Right ventricle myocardium superior (tissue), 1 donor: ENCODE measurements around the gene TM4SF4. TPM values are rescaled to one million over a fixed set of nuclear protein-coding genes. Genes with fewer than 3 reads are reported as not detected.

Experiments used
- ATAC-seq: fragments of 200-7000 bp; cut with Tn5 transposase; one replicate; pipeline ENCODE4 v1.9.1; 2020; ENCODE audit warnings: mild to moderate bottlenecking; ENCODE audit not compliant: poor library complexity
- DNase-seq: peaks from one replicate; pipeline ENCODE4 v3.0.0-alpha.2; 2020
- intact Hi-C: fragments of 100-400 bp; cut with DNase I; formaldehyde crosslinking; loops from one replicate; pipeline ENCODE4 v1.11.2; 2022
- total RNA-seq: library from RNA; stranded (reverse); fragmentation: NEBNext Ultra II Directional; extraction: Animal tissue kit (Norgen Biotek cat#: 25700); gene quantifications from one replicate; pipeline ENCODE4 v1.2.1, GENCODE V29; 2021
- donor health status: DM: no; HTN: yes; CAD: no; lungs with severe emphysema.

The TM4SF4 gene
- total RNA-seq, 1 donor from 2014 or later, result not detected

DNA sequence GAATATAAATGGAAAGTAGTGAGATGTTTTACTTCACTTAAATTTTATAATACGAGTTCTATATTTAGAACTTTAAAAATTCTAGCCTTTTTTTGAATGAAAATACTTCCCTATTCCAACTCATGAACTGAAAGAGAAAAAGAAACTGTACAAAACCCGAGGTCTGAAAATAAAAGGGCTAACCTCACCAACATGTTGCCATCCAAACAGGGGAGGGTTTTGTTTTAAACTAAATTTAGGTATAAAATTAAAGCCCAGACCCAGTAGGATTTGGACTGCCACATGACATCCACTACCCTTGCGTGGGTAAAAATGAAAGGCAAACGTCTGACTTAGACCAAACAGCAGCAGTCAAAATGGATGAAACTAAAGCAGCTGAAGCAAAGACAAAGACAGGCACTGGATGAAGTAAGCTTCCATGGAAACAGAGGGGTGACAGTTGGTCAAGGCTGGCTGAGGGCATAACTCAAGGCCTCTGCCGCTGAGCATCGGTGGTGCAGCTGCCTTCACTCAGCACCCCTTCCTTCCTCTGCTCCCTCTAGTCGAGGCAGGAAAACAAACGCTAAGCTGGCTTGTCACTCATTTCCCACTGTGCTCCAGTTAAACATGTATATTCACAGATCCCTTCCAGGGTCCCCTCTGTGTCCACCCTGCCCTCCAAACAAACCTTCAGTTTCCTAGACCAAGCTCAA is 58.1 kb downstream of the TM4SF4 start:
- intact Hi-C loops, result loop anchor here (5.0 kb wide), 2 partner anchors 125 to 185 kb away; partner anchors contain the start of gene WWTR1

GRCh38 chr3:149534082-149534481 is 59.6 kb downstream of the TM4SF4 start:
- intact Hi-C loops, result loop anchor here (5.0 kb wide), 2 partner anchors 123 to 183 kb away; partner anchors contain the start of gene WWTR1
- DNase-seq (no peak), ATAC-seq (no peak)

More for the DNA sequence above, 58.1 kb downstream of the TM4SF4 start:
- ATAC-seq, result no peak
- no peak for DNase-seq

DNA sequence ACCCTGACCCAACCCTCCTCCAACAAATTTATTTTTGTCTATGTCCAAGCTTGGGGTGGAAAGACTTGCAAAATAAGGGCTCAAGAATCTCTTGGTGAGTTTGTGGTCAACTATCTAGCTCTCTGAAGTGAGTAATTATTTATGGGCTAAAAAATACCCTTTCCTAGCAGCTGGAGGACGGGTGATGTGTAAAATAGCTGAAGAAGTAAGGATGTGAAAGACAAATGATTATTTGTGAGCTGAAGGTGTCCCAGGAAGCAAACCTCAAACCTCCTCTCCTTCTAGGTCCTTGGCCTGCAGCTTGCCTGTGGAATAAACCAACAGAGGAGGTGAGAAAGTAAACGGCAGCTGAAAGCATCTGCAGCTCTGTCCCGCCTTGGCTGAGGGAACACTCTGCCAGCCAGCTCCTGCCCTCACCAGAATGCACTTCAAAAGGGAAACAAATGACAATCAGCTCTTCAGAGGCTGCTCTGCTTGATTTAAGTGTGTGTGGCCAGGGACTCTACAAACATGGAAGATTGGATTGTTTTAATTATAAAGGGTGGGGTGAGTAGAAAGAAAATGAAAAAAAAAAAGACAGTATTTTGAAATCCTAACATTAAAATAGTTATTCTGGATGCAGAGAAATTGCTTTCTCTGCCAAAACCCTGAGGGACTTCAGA is 60.3 kb downstream of the TM4SF4 start:
- DNase-seq (peak; percentile 41), ATAC-seq (peak; percentile 57)
- intact Hi-C loops, result loop anchor here (5.0 kb wide), 2 partner anchors 122 to 182 kb away; partner anchors contain the start of gene WWTR1

DNA sequence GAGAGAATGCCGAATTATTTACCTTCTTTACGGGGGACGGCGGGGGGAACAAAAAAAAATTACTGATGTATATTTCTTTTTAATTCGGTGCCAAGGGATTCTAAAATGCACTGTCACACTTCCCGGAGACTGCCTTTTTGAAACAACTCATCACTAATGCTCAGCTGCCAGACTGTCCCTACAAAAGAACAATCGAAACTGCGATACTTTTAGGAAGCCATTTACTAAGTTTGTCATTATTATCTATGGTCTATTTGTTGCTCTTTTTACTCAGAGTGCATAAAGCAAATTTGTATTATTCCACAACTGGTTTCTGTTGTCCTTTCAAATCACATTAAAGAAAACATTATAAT is 60.8 kb downstream of the TM4SF4 start:
- intact Hi-C loops, result no loop called here
- DNase-seq, result no peak

GRCh38 chr3:149536429-149536828 is 61.9 kb downstream of the TM4SF4 start:
- intact Hi-C loops, result no loop called here
- peak; percentile 93 for ATAC-seq
- peak; percentile 85 for DNase-seq

More for the DNA sequence above, 60.8 kb downstream of the TM4SF4 start:
- no peak for ATAC-seq

DNA sequence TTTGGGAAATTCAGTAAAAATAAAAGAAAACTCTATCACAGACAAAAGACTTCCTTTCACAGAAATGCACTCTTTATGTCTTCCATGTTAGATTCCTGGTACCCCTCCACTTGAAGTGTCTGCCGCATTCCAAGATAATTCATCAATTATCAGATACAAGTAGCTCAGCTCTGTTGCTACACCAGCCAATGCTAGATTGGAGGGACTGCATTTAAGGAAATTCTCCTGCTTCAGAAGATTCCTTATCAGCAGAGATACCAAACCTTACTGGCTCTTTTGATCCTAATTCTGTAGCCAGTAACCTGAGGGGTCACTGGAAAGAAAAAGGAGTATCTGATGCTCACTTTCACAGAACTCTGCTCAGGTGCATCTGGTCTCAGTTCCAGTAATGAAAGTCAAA is 63.9 kb downstream of the TM4SF4 start:
- no peak for ATAC-seq
- intact Hi-C loops, result no loop called here

GRCh38 chr3:149541091-149541491 is 66.6 kb downstream of the TM4SF4 start:
- intact Hi-C loops, result no loop called here
- DNase-seq (no peak), ATAC-seq (no peak)

More for the DNA sequence above, 63.9 kb downstream of the TM4SF4 start:
- DNase-seq, result no peak

DNA sequence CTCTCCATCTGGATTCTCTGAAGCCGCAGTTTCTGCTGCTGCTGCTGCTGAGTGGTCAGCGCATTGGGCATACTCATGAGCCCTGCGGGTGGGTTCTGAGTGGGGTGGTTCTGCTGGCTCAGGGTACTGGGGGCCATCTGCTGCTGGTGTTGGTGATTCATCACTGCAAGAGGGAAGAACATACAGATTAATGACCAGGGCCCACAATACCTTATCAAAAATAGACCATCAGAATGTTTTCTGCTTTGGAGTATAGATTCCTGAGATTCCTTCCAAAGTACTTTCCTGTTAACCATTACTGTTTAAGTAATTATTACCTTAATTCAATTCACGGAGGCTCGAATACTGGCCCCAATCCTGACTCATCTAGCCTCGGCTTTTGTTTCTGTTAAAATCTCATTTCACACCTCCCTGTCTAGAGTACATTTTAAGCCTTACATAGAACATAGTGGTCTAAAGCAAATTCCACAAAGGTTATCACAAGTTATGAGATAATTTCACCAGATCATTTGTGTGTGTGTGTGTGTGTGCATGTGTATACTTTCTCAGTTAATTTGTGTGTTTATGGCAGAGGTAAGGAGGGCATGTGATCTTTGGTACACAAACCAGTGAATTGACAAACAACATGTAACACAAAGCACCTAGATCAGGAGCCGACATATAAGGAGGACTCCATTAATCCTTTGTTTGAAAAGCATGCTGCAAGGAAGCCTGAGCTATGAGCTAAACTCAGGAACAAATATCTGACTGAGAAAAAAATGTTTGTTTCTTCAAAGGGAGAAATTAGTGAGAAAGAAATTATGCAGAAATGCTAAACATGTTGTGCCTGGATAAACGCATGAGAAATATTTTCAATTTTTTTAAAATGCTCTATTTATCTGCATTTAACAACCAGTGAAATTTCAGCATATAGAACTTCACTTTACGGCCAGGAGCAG is 68.1 kb downstream of the TM4SF4 start:
- intact Hi-C loops, result no loop called here
- DNase-seq, result no peak
- ATAC-seq, result no peak

GRCh38 chr3:149545049-149545448 is 70.6 kb downstream of the TM4SF4 start:
- ATAC-seq, result no peak
- intact Hi-C loops, result no loop called here
- no peak for DNase-seq

DNA sequence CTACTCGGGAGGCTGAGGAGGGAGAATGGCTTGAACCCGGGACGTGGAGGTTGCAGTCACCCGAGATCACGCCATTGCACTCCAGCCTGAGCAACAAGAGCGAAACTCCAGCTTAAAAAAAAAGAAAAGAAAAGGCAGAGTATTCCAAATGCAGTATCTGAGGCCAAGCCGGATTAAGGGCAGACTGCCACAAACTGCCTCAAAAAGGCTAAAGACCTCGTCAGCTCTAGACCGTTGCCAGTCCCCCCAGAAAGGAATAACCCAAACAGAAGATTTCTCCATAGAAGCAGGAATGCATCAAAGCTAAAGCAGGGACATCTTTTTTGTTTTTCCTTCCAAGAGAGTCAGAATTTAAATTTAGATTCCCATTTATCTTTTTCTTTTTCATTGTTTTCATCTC is 72.9 kb downstream of the TM4SF4 start:
- intact Hi-C loops, result no loop called here
- DNase-seq (peak; percentile 79), ATAC-seq (peak; percentile 73)

DNA sequence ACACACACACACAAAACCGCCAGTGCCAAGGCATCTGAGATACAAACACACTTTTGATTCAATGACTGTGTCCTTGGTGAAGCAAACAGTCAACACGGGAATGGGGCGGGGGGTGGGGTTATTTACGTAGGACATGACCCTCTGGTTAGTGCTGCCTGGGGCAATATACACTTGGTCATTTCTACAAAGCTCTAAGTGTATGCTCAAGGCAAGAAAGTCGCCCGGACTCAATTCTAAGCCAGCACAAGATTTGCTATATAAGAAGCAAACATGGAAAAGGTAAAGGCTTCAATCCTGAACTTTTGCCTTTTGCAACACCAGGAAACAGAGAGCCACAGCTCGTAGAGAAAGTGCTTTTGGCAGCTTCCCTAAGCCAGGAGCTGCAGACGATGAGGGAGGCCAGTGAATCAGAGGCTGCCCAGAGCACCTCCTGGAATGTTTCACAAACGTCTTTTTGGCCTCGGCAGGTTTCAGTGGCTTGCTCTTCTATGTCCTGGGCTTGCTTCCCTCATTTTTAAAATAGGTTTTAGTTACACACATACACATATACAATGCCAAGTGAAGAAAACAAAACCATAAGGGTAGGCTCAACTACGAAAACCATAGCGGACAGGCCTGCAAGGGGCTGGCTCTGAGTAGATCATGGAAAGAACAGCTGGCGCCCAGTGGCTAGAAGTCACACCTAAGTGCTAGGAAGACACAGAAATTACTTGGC is 73.6 kb downstream of the TM4SF4 start:
- DNase-seq (no peak), ATAC-seq (peak; percentile 88)
- intact Hi-C loops, result no loop called here

DNA sequence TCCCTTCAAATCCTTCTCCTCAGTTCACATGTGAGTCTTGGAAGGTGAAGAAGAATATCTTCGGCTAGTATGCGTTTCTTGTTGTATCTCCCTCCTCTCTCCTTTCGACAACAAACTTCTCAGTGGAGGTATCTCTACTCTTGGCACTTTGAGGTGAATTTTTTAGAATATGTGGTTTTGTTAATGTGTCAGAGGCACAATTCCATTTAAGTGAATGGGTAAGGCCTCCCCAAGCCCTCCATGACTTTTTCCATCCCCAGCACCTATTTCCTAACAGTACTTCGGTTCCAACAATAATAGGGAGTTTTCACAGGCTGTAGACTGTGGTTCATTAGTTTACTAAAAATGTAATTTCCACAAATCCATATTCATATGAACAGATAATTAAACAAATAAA is 74.2 kb downstream of the TM4SF4 start:
- DNase-seq, result no peak
- no peak for ATAC-seq
- intact Hi-C loops, result no loop called here

GRCh38 chr3:149551500-149551899 is 77.0 kb downstream of the TM4SF4 start:
- DNase-seq (no peak), ATAC-seq (no peak)
- intact Hi-C loops, result no loop called here

DNA sequence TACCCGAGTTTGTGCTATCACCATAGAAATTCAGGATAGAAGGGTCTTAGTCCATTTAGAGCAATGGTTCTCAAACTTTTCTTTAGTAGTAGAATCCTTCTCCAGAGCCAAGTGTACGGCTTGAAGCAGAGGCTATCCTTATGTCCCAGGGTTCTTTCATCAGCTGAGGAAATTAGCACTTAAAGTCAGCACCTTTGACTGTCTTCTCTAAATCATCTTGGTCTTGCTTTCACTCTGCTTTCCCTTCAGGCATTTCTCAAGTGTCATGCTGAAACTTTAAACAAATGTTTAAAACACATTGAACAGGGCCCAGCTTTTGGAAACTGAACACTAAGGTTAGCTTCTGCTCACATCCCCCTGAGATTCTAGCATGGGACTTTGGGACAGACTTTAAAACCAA is 78.2 kb downstream of the TM4SF4 start:
- DNase-seq (no peak), ATAC-seq (no peak)
- intact Hi-C loops, result no loop called here

Other genes with a start within 250 kb of the TM4SF4 start
- 13.2 TPM for gene TM4SF18, start 141.1 kb upstream of the TM4SF4 start, total RNA-seq
- 110 TPM for gene TM4SF1, start 97.0 kb upstream of the TM4SF4 start, total RNA-seq
- 37.9 TPM for gene WWTR1, start 183.3 kb downstream of the TM4SF4 start, total RNA-seq